HT1080 (cell line): Measurements from ENCODE around the gene MAP1S. TPM values are rescaled to one million over a fixed set of nuclear protein-coding genes. Genes with fewer than 3 reads are reported as not detected.

Source experiments
- DNase-seq: peaks from one replicate; pipeline ENCODE4 v3.0.0-alpha.2; 2015; ENCODE audit warnings: low read depth
- polyA plus RNA-seq, 2 experiments: library from polyadenylated mRNA; depleted of rRNA; stranded (reverse); fragments of >200 nt; gene quantifications; 2 replicates each; pipeline ENCODE4 v1.2.3, GENCODE V29; 2015
- total RNA-seq: library from RNA; depleted of rRNA; stranded (reverse); fragments of >200 nt; shearing (Covaris generic); gene quantifications from 2 replicates; pipeline ENCODE4 v1.2.3, GENCODE V29; 2014; rRNA removed

Gene MAP1S, protein sequence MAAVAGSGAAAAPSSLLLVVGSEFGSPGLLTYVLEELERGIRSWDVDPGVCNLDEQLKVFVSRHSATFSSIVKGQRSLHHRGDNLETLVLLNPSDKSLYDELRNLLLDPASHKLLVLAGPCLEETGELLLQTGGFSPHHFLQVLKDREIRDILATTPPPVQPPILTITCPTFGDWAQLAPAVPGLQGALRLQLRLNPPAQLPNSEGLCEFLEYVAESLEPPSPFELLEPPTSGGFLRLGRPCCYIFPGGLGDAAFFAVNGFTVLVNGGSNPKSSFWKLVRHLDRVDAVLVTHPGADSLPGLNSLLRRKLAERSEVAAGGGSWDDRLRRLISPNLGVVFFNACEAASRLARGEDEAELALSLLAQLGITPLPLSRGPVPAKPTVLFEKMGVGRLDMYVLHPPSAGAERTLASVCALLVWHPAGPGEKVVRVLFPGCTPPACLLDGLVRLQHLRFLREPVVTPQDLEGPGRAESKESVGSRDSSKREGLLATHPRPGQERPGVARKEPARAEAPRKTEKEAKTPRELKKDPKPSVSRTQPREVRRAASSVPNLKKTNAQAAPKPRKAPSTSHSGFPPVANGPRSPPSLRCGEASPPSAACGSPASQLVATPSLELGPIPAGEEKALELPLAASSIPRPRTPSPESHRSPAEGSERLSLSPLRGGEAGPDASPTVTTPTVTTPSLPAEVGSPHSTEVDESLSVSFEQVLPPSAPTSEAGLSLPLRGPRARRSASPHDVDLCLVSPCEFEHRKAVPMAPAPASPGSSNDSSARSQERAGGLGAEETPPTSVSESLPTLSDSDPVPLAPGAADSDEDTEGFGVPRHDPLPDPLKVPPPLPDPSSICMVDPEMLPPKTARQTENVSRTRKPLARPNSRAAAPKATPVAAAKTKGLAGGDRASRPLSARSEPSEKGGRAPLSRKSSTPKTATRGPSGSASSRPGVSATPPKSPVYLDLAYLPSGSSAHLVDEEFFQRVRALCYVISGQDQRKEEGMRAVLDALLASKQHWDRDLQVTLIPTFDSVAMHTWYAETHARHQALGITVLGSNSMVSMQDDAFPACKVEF
- total RNA-seq, result 30.3 and 45.0 TPM in 2 replicates
- 35.3 and 45.2 TPM in 2 replicates for polyA plus RNA-seq (2015; cell fraction: cytosol; rRNA removed)
- polyA plus RNA-seq (2015; cell fraction: nucleus; rRNA removed), result 51.4 and 52.3 TPM in 2 replicates

DNA sequence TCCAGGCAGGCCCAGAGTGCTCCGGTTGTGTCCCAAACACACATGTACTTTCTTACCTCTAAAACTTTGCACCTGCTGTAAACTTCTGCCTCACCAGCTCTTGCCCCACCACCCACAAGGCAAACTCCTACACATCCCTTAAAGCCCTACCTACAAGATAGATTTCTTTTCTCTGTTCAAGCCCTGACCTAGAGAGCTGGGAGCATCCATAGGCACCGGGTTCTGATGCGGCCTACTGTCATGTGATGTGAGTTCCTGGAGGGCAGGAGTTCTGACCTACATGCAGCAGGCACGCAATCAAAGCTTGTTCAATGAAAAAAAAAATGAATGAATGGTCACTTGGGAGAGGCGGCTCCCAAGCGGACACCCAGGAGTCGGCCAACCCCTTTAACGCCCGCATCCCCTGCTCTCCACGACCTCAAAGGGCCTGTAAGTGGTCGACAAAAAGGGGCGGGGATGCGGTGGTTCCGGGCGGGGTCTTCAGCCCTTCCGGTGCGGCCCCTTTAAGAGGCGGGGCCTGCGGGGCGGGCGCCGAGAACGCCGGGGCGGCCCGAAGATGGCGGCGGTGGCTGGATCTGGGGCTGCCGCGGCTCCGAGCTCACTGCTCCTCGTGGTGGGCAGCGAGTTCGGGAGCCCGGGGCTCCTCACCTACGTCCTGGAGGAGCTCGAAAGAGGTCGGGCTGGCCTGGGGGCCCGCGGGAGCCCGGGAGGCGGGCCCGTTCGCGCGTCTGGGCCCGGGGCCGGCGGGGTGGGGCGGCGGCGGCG is at the start of gene MAP1S:
TSS of gene MAP1S (plus strand) at position 534 of the 765 bp plus-strand sequence. CDS start at position 557, 23 bp downstream.
- peak; percentile 67 for DNase-seq

DNA sequence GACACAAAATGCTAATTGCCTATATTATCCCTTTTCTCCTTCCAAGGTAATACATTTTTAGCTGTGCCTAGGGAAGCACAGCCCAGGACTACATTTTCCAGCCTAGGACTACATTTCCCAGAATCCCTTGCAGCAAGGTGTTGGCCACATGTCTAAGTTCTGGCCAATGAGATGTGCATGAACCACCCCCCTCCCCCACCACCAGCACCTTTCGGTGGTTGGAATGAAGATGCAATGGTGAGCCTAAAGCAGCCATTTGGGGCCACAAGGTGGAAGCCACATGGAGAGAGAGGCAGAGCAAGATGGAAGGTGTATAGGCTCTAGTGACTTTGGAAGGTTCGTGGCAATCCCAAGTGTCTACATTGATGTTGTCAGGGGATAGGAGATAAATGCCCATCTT is 47.4 kb upstream of the MAP1S start:
- peak; percentile 49 for DNase-seq

DNA sequence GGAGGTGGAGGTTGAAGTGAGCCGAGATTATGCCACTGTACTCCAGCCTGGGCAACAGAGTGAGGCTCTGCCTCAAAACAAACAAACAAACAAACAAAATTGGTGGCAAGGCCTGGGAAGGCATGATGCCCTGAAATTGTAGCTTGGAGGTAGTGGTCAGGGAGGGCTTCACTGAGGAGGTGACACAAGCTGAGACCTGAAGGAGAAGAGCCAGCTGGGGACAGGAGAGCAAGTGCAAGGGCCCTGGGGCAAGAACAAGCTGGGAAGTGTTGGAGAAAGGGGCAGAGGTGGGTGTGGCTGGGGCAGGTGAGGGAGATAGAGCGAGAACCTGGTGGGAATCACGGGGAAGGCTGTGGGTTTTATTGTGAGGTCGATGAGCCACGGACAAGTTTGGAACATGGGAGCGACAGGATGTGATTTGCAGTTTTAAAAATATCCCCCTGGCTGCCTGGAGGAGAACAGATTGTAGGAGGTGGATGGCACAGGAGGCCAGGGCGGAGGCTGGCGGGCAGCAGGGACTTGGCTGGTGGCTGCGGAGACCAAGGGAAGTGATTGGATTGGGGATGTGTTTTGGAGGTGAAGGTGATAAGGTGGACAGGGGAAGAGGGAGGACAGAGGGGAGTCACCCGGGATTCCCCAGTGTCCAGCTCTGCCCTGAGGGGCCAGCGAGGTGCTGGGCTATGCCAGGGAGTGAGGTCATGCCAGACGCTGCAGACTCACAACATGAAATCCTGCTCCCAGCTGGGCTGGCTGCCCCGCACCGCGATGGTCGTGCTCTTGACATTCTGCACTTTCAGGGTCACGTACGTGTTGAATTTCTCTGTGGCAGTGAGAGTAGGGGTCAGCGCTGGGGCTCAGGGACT is 45.1 kb upstream of the MAP1S start:
- no peak for DNase-seq

DNA sequence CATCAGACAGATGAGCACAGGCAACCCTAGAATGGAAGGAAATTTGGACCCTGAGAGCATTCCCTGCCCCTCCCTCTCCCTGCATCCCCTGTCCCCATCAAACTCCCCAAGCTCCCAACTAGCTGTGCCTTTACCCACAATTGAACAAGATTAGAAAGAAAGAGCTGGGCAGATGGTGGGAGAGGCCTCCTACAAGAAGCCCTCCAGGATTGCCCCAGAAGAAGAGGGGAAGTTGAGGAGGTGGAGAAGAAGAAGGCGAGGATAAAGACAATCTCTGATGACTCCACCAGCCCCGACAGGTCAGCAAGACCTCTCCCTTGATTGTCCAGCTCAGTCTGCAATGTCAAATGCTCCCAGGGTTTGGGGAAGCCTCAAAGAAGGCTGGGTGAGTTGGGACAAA is 43.0 kb upstream of the MAP1S start:
- DNase-seq, result no peak

DNA sequence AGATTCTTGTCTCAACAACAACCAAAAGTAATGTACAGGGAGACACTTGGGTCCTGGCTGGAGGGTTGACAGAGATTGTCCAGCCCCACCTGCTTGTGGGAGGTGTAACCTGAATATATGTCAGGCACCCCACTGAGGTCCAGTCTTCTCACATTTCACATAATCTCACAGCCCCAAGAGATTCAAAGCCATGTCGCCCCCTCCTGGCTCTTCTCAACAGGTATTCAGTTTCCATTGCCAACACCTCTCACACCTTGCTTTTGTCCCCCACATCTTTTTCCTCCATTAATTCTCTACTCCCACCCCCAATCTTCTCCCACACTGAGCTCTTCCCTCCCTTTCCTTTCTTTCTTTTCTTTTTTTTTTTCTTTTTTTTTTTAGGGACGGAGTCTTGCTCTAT is 42.3 kb upstream of the MAP1S start:
- DNase-seq, result no peak

DNA sequence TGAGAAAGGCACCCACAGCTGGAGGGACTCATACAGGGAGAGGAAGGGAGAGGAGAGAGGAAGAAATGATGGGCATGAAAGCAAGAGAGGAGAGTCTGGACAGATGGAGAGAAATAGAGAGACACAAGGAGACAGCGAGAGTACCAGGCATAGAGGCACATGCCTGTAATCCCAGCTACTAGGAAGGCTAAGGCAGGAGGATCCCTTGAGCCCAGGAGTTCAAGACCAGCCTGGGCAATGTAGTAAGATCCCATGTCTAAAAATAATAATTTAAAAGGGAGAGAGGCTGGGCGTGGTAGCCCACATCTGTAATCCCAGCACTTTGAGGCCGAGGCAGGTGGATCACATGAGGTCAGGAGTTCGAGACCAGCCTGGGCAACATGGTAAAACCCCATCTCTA is 40.4 kb upstream of the MAP1S start:
- DNase-seq, result no peak

DNA sequence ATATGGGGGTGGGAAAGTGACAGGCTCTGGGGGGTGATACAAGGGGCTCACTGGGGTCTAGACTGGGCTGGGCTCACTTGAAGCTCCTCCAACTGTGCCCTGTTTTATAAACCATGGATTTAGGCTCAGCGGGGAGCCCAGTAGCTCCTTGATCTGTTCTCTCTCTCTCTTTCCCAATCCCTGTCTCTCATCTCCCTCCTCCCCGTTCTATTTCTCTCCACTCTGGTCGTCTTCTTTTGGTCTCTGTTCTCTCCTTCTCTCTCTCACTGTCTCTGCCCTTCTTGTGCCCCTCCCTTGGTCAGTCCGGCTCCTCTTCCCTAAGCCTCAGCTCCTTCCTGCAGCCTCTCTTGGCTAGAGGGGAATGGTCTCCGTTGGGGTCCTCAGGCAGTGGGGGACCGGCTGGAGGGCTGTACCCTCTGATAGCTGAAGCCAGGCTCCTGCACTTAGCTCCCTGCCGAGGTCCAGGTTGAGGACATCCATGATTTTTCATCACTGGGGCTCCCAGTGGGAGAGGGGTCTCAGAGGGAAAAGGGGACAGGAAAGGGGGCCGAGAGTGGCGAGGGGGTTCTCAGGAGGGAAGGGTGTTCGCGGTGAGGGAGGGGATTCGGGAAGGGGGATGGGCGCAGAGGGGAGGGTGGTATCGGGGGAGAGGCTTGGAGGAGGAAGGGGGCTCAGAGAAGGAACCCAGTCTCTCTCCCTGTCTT is 39.6 kb upstream of the MAP1S start:
- no peak for DNase-seq

DNA sequence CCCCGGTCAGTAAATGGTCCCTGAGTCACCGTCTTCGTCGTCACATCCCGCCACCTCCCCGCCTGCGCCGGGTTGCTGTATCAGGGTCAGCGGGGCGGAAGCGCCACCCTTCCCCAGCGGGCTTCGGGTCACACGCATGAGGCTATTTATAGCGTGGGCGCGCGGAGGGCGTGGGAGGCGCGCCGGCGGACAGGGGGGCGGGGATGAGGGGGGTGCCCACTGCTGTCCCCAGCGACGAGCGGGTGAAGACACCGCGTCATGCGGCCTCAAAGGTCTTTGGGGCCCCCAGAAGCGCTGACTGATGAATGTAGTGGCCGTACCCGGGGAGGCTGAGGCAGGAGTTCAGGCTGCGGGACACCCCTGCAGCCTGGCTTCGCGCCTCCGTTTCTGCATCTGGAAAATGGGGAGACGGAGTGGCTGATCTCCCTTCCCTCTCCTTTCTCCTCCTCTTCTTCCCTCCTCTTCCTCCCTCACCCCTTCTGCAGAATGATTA is 39.0 kb upstream of the MAP1S start:
- peak; percentile 41 for DNase-seq

DNA sequence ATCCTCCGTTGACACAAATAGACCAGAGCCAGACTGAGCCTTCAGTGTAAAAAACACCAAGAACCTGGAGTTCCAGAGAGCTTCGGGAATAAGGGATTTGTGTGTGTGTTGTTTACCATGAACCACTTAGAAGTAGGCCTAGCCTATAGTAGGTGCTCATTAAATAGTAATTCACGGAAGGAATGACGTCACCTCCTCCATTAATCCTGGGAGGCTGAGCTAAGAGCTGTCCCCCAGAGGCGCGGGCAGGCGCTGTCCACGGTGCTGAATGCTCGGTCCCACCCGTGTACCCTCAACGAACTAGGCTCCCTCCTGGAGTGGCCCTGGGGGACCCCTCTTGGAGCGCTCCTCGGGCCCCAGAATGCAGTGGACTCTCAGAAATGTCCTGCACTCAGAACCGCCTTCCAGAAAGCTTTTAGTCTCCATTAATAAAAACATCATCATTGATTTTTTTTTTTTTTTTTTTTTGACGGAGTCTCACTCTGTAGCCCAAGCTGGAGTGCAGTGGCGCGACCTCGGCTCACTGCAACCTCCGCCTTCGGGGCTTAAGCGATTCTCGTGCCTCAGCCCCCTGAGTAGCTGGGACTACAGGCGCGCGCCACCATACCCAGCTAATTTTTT is 37.7 kb upstream of the MAP1S start:
- DNase-seq, result no peak

DNA sequence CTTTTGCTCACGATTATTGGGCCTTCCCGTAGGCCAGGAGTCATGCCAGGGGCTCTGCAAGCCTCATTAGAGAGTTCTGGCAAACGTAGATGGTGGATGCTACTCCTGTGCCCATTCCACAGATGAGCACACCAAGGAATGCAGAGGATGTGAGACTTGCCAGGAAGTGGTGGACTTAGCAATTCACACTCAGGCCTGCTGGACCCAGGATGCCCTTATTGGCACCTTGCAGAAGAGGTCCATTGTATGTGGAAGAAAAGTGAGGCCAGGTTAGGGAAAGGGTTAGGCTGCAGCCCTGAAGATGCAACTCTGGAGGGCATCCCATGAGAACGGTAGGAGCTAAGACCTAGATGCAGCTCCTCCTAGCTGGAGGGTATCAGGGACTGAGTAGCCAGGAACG is 37.0 kb upstream of the MAP1S start:
- no peak for DNase-seq

DNA sequence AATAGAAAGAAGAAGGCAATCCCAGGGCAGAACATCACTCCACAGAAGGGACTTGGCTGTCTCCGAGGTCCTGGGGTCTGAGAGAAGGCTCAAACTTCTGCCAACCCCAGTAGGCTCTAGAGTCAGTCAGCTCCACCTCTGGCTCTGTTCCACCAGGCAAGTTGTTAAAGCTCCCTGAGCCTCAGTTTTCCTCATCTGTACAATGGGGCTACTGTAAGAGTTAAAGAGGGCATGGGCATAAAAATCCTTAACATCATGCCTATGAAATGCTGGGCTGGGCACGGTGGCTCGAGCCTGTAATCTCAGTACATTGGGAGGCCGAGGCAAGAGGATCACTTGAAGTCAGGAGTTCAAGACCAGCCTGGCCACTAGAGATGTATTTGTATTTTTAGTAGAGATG is 36.2 kb upstream of the MAP1S start:
- DNase-seq, result no peak

DNA sequence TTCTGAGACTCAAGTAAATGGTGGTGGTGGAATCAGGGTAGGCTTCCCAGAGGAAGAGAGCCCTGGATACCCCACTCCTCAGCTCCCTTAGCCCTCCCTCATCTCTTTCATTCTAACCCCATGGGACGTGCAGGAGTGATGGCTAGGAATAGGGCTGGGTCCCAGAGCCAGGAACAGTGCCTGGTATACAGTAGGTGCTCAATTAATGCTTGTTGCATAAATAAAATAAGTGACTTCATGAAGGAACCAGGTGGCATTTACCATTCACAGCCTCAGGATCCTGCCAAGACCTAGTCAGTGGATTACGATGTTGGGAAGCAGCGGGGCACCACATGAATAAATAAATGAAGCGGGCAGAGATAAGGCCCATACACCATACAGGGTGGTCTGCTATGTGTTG is 35.0 kb upstream of the MAP1S start:
- no peak for DNase-seq

DNA sequence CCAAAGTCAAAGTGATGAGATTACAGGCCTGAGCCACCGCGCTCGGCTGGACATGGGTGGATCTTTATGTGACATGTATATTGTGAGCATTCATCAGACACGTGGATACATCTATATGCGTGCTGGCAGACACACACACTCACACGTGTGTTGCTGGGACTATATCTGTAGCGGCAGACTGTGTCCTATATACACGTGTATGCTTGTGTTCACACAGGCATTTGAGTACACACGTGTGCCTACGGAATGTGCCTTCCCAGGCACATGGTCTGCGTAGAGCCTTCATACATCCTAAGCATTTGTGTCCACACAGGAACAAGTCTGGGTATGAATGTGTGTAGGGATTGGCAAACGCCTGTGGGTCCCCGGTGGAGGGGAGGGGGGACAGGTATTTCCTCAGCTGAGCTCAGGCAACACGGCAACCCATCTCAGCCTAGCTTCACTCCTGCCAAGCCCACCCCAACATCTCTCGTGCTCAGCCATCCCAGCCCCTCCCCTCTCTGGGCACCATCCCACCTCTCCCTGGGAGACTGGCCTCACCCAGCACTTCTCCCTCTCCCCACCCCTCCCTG is 33.7 kb upstream of the MAP1S start:
- no peak for DNase-seq

DNA sequence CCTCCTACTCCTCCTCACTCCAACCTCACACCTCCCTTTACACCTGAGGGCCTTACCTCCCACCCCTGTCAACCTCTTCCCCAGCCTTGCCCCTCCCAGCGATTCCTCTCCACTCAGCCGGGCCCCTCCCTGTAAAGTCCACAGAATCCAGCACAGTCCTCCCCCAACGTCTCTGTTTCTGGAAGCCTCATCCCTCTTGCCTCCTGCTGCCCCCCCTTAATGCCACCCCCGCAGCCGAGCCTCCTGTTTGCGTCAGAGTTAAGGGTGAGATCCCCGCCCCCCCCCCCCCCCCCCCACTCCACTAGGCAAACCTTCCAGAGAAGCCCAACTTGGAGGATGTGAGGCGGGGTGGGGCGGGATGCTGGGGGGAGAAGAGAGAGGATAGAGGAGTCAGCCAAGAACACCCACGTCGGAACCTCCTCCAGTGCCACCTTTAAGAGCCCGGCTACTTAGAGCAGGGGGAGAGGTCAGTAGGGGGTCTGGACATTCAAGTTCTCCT is 33.2 kb upstream of the MAP1S start:
- DNase-seq, result no peak

DNA sequence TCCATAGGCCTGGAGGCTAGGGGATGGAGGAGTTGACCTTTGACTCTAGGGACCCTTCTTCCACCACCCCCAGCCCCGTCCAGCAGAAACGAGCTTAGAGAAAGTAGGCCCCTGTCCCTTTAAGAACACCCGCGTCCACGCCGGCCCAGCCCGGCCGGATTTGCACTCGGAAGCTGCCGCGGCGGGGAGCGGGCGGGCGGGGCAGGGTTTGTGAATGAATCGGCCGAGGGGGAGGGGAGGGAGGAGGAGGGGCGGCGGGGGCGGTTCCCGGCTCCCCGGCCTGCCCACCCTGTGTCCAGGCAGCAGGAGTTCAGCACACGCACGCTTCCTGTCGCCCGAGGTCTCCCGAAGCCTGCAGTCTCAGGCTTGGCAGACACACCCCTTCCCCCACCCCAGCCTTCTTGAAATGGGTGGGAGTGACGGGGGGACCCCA is 32.7 kb upstream of the MAP1S start:
- no peak for DNase-seq

DNA sequence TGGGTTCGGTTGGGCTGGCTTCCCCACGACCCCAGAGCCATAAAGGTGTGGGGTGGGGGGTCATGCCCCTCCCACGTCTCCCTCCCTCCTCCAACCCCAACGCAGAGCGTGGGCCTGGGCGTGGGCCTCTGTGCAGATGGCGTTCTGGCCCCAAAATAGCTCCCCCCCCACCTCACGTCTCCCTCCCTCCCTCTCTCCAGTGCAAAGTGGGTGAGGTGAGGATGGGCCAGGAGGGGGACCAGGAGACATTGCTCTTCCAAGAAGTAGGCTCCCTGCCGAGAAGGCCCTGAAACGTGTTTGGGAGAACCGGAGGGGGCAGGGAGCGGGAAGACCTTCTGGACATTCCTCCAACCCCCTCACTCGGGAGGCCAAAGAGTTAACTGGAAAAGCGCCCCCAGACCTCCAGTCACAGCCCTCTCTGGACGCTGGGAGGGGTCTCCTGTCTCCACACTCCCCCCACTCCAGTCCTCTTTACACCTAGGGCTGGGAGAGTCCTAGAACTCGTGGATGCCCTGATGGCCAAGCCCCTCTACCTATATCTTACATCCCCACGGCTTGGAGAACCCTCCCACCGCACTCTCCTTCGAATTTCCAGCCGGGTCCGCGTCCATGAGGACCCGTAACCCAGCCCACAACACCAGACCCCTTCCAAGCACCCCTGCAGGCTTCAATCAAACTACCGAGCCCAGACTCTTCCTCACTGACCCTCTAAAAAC is 32.0 kb upstream of the MAP1S start:
- DNase-seq, result no peak
